DMS53 (cell line): Measurements from ENCODE around the gene LRRTM4.

Source experiments
- DNase-seq: peaks from one replicate; lab custom pipeline; 2025; lab: John Stamatoyannopoulos, UW

LRRTM4 gene

GRCh38 chr2:77470096-77470495, 52.1 kb downstream of the LRRTM4 start:
- DNase-seq: no peak

DNA sequence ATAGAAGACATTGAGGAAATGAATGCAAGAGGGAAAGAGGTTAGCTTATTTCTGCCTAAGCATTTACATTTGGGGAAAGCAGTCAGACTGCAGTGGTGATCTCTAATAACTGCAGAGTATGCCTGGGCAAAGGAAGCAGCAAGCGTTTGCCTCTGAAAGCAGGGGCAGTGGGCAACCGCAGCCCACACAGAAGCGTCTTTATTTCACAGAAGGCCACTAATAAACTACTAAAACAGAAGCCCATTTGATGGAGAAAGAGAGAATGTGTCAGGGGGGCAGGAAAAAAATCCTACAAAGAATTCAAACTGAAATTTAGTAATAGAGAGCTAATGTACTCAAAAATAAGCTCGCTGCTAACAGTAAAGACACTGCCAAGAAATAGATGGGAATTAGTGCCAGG, 53.1 kb downstream of the LRRTM4 start:
- no peak for DNase-seq

DNA sequence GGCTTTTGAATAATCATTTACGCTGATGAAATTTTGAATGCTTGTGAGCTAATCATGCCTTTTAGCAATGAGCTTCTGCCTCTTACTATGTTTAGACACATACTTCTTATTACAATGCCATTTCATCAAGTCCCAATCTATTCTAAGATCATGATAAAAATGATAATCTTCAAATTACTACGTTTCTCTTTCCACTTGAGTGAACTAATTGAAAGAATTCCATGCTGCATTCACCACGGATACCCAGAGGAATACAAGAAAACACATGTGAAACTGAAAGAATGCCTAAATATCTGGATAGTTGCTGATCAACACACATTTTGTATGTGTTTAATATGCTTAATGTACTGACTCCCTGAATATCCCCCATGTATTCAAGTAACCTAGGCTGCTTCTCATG, 62.3 kb downstream of the LRRTM4 start:
- no peak for DNase-seq

DNA sequence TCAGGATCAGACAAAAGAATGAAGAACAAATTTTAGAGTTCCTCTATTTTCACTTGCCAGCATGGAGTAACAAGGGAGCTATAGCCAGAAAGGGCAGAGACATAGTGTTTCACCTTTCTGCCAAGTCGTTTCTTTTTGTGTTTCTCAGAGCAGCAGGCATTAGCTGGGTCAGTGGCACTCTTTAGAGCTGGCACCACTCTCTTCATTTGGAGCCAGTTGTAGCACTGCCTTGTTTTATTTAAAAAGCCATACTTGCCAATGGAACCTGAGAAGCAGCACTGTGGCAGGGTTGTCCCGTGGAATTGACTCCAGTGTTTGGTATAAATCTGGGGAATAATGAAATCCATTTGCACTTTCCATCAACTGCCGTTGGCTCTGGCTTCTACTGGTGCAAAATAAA, 64.0 kb downstream of the LRRTM4 start:
- no peak for DNase-seq

GRCh38 chr2:77457665-77458064, 64.5 kb downstream of the LRRTM4 start:
- no peak for DNase-seq

DNA sequence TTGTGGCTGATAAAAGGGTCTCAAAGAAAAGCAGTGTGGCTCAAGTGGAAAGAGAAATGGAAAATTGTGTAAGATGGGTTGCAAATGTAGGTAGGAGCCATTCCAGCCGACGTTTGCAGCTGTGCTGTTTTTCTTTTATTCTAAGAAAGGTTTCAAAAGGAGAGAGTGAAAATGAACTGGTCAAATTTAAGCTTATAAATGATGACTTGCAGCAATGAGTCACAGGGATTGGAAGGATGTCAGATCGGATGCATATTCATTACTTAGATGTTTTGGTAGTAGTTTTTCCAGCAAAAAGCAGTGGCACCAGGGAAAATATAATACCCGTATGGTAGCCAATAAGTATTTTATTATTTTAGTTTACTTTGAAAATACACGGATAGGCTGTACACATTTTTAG, 79.1 kb downstream of the LRRTM4 start:
- no peak for DNase-seq

DNA sequence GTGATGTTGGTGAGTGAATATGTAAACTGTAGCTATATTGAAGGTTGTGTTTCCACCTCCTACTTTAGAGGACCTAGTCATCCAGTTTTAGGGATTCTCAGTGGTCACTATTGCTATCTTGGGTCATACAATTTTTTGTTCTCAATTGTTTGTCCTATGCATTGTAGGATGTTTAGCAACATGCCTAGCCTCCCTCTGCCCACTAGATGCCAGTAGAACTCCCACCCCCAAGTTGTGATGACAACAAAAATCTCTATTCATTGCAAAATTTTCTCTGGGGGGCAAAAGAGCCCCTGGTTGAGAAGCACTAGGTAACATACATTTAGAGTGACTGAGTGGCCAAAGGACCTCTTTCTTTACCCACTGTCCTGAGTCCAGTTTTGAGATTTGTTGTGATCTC, 87.3 kb downstream of the LRRTM4 start:
- peak; percentile 11 for DNase-seq

GRCh38 chr2:77428946-77429345, 93.2 kb downstream of the LRRTM4 start:
- no peak for DNase-seq

DNA sequence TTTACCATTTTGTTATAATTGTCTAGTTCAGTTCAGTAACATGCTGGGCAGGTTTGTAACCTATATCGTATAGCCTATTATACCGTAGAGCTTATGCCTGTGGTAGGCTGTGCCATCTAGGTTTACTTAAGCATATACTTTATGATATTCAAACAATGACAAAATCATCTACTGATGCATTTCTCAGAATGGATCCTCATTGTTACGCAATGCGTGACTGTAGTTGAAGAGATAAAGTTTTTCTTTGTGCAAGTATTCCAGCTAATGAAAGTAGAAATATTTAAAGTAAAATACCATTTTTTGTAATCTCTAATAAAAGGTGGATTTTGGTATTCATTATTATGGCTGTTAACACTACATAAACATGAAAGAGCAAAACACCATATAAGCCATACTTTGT, 100.2 kb downstream of the LRRTM4 start:
- DNase-seq: no peak

GRCh38 chr2:77418537-77418936, 103.6 kb downstream of the LRRTM4 start:
- DNase-seq: peak; percentile 54

- DNase-seq: no peak
These were observed 118.0 kb downstream of the LRRTM4 start for GRCh38 chr2:77404189-77404588.

- no peak for DNase-seq
These were observed 123.1 kb downstream of the LRRTM4 start for GRCh38 chr2:77398970-77399600.

DNA sequence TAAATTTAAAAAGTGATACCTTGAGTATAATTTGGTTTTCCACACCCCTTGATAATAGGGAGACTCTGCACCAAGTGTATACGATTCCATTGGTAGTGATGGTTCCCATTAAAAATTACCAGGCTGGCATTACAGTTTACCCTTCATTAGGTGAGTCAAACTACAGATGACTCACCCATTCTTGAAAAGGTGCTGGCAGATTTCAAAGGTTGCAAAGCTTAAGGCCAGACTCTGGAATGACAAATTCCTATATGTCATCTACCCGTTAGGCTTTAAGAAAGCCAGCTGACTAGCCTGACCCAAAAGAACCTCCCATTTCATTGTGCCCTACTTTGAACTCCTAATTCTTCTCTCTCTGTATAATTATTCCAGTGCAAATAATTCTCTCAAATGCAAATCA, 124.4 kb downstream of the LRRTM4 start:
- DNase-seq: peak; percentile 74

DNA sequence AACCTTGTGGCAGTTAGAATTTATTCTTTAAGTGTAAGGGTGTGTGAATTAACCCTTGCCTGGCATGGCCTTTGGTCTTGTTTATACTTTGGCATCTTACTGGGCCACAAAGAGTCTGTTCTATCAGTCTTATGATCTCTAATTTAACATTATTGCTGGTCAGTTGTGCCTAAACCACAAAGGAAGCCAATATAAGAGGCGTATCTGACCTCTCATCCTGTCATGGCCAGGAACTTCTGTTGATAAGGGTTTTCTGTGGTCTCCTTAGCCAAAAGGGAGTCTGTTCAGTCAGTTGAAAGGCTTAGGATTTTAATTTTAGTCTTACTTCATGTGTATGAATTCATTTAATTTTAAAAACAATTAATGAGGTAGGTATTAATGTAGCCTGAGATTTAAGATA, 127.2 kb downstream of the LRRTM4 start:
- no peak for DNase-seq

DNA sequence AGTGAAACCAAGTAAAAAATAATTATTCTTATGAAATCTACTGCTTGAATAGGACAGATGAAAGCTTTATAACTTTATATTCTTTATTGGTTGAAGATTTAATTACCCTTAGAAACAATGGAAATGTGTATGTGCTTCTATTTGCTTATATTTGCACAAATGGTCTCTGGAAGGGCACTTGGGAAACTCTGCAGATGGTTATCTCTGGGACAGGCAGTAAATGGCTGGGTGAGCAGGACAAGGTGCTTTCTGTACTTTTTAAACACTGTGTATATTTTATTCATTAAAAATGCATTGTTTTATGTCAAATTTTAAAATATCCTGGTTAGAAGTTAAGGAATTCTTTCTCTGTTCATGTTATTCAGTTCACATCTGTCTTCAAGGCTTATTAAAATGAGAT, 131.1 kb downstream of the LRRTM4 start:
- peak; percentile 10 for DNase-seq

- DNase-seq: no peak
These were observed 134.9 kb downstream of the LRRTM4 start for GRCh38 chr2:77387324-77387723.

GRCh38 chr2:77372636-77373035, 149.5 kb downstream of the LRRTM4 start:
- DNase-seq: no peak

DNA sequence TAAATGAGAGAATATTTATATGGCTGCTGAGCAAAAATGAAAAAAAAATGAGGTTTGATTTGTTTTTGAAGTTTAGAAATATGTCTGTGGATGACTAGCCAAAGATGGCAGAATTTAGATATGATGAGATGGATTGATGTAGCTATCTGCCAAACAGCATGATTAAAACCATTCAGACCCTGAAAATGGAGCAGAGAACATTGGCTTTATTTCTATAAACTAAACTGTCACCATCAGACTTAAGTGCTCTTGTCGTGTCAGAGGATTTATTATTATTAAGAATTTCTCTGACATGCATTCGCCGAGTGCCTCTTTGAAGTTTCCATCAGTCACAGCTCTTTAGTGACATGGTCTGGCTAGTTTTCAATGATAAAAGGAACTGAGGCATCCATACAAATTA, 151.7 kb downstream of the LRRTM4 start:
- DNase-seq: no peak

DNA sequence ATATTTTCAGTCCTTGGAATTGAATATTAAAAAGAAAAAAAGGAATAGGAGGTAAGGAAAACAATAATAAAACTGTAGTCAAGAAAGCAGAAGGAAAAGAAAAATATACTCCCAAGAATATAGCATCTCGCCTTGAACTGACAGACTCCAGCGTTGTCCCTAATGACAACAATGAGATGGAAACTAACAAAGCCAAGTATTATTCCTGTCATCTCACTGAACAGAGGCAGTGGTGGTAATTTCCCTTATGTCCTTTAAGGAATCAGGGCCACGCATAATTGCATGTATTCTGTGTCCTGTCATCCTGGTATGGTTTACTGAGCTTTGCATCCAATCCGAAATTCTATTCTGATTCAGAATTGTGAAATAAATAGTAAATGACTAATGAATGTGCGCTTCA, 158.9 kb downstream of the LRRTM4 start:
- DNase-seq: peak; percentile 41

- DNase-seq: no peak
These were observed 173.4 kb downstream of the LRRTM4 start for GRCh38 chr2:77348821-77349220.

DNA sequence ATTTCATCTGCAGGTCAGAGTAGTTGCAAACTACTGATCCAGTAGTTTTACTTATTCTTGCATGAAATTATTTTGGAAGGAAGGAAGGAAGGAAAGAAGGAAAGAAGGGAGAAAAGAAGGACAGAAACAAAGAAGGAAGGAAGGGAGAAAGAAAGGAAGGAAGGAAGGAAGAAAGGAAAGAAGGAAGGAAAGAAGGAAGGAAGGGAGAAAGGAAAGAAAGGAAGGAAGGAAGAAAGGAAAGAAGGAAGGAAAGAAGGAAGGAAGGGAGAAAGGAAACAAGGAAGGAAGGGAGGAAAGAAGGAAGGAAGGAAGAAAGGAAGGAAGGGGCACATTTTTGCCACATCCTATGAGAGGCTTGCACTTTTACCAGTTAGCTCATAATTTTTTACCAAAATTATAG, 186.2 kb downstream of the LRRTM4 start:
- no peak for DNase-seq

- DNase-seq: no peak
These were observed 193.8 kb downstream of the LRRTM4 start for GRCh38 chr2:77328134-77328931.

- DNase-seq: no peak
These were observed 196.8 kb downstream of the LRRTM4 start for GRCh38 chr2:77325395-77325794.

DNA sequence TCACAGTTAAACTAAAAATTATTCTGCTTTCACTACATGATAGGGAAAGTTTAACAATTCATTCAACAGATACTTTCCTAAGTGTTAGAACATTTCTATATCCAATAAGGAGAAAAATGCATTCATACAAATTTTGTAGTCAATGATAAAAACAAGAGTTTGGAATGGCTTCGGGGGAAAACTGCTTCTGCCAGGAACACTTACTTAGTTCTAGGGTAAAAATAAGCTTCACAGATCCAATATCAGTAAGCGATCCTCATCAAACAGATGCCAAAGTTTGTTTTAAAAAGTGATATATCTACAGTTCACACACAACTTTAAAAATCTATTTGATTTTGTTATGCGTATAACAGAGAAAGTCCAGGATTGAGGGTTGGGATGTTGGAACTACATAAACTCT, 199.7 kb downstream of the LRRTM4 start:
- no peak for DNase-seq
